Mucosa of rectum (tissue), 2 donors: ENCODE measurements around the gene ERRFI1.

Source experiments
- H3K27ac ChIP-seq, 2 donors: one replicate each; pipeline ENCODE4 v1.7.0; 2013; ENCODE audit warnings: inconsistent platforms in 2 of 2, low read depth in 2 of 2, low read length in 2 of 2
- H3K27me3 ChIP-seq, 2 donors: one replicate each; pipeline ENCODE4 v1.7.0; 2013; ENCODE audit warnings: low read length in 2 of 2; ENCODE audit not compliant: control insufficient read depth in 2 of 2, insufficient read depth in 2 of 2
- H3K36me3 ChIP-seq, 2 donors: one replicate each; pipeline ENCODE4 v1.7.0; 2013; ENCODE audit warnings: low read length in 2 of 2; ENCODE audit not compliant: control insufficient read depth in 2 of 2, insufficient read depth in 2 of 2
- H3K4me1 ChIP-seq, 2 donors: one replicate each; pipeline ENCODE4 v1.7.0; 2013; ENCODE audit warnings: low read length in 2 of 2, mild to moderate bottlenecking in 1 of 2; ENCODE audit not compliant: control insufficient read depth in 2 of 2, insufficient read depth in 2 of 2
- H3K4me3 ChIP-seq, 2 donors: one replicate each; pipeline ENCODE4 v1.7.0; 2013; ENCODE audit warnings: low read length in 2 of 2
- H3K9ac ChIP-seq, 2 donors: one replicate each; pipeline ENCODE4 v1.7.0; 2013; ENCODE audit warnings: low read length in 2 of 2, low read depth in 1 of 2, mild to moderate bottlenecking in 1 of 2
- H3K9me3 ChIP-seq, 2 donors: one replicate each; pipeline ENCODE4 v1.7.0; 2013; ENCODE audit warnings: low read length in 2 of 2; ENCODE audit not compliant: control insufficient read depth in 2 of 2
- donor health status: healthy.
- donor health status: Normal muscosa, but diverticular disease.

ERRFI1 gene

GRCh38 chr1:7989762-7990428, 36.2 kb downstream of the ERRFI1 start:
- H3K9ac ChIP-seq = no peak overlapping the region
- H3K4me1 ChIP-seq = no peaks in the 10 kb centered on the region
- H3K27me3 ChIP-seq = no peaks in the 10 kb centered on the region
- H3K27ac ChIP-seq = no peak overlapping the region
- no peaks in the 10 kb centered on the region for H3K9me3 ChIP-seq
- H3K4me3 ChIP-seq = no peak overlapping the region
- peaks cover 10 to 29% of the 10 kb centered on the region in 2 donors for H3K36me3 ChIP-seq

- no peak overlapping the region for H3K4me3 ChIP-seq
- no peak overlapping the region for H3K9ac ChIP-seq
- H3K9me3 ChIP-seq = no peaks in the 10 kb centered on the region
- no peak overlapping the region for H3K27ac ChIP-seq
- no peaks in the 10 kb centered on the region for H3K27me3 ChIP-seq
- peaks cover 22 to 41% of the 10 kb centered on the region in 2 donors for H3K36me3 ChIP-seq
- no peaks in the 10 kb centered on the region for H3K4me1 ChIP-seq
These were observed 37.5 kb downstream of the ERRFI1 start for GRCh38 chr1:7988576-7988975.

- Histone ChIP-seq H3K9me3 (no peaks in the 10 kb centered on the region), H3K4me1 (peaks cover 0 to under 1% of the 10 kb centered on the region in 2 donors), H3K36me3 (peaks cover 29 to 44% of the 10 kb centered on the region in 2 donors), H3K27ac (no peak overlapping the region), H3K27me3 (no peaks in the 10 kb centered on the region), H3K4me3 (no peak overlapping the region), H3K9ac (no peak overlapping the region)
These were observed 38.6 kb downstream of the ERRFI1 start for GRCh38 chr1:7987528-7987927.

- Histone ChIP-seq H3K4me1 (peaks cover 3 to 4% of the 10 kb centered on the region in 2 donors), H3K27ac (no peak overlapping the region), H3K9ac (no peak overlapping the region), H3K27me3 (no peaks in the 10 kb centered on the region), H3K4me3 (no peak overlapping the region), H3K36me3 (peaks cover 31 to 48% of the 10 kb centered on the region in 2 donors), H3K9me3 (no peaks in the 10 kb centered on the region)
These were observed 40.1 kb downstream of the ERRFI1 start for GRCh38 chr1:7985851-7986612.

- no peak overlapping the region for H3K4me3 ChIP-seq
- no peaks in the 10 kb centered on the region for H3K27me3 ChIP-seq
- peaks cover 31 to 50% of the 10 kb centered on the region in 2 donors for H3K36me3 ChIP-seq
- no peaks in the 10 kb centered on the region for H3K9me3 ChIP-seq
- H3K27ac ChIP-seq = no peak overlapping the region
- H3K9ac ChIP-seq = no peak overlapping the region
- peaks cover 3 to 4% of the 10 kb centered on the region in 2 donors for H3K4me1 ChIP-seq
These were observed 41.3 kb downstream of the ERRFI1 start for GRCh38 chr1:7984811-7985210.

GRCh38 chr1:7983086-7983778, 42.9 kb downstream of the ERRFI1 start:
- H3K9ac ChIP-seq = no peak overlapping the region
- peaks cover 3 to 4% of the 10 kb centered on the region in 2 donors for H3K4me1 ChIP-seq
- no peak overlapping the region for H3K4me3 ChIP-seq
- H3K27ac ChIP-seq = no peak overlapping the region
- no peaks in the 10 kb centered on the region for H3K27me3 ChIP-seq
- H3K36me3 ChIP-seq = peaks cover 38 to 63% of the 10 kb centered on the region in 2 donors
- no peaks in the 10 kb centered on the region for H3K9me3 ChIP-seq

- Histone ChIP-seq H3K9me3 (no peaks in the 10 kb centered on the region), H3K27ac (no peak overlapping the region), H3K4me3 (no peak overlapping the region), H3K27me3 (no peaks in the 10 kb centered on the region), H3K36me3 (peaks cover 41 to 55% of the 10 kb centered on the region in 2 donors), H3K4me1 (peaks cover 3 to 4% of the 10 kb centered on the region in 2 donors), H3K9ac (no peak overlapping the region)
These were observed 45.1 kb downstream of the ERRFI1 start for GRCh38 chr1:7980984-7981383.

- no peak overlapping the region for H3K9ac ChIP-seq
- no peak overlapping the region for H3K27ac ChIP-seq
- H3K4me3 ChIP-seq = no peak overlapping the region
- peaks cover 31 to 44% of the 10 kb centered on the region in 2 donors for H3K36me3 ChIP-seq
- H3K9me3 ChIP-seq = no peaks in the 10 kb centered on the region
- H3K4me1 ChIP-seq = no peaks in the 10 kb centered on the region
- H3K27me3 ChIP-seq = no peaks in the 10 kb centered on the region
These were observed 50.8 kb downstream of the ERRFI1 start for GRCh38 chr1:7975212-7975865.

- Histone ChIP-seq H3K36me3 (peaks cover 35 to 40% of the 10 kb centered on the region in 2 donors), H3K27me3 (no peaks in the 10 kb centered on the region), H3K9me3 (no peaks in the 10 kb centered on the region), H3K4me1 (no peaks in the 10 kb centered on the region), H3K9ac (no peak overlapping the region), H3K27ac (no peak overlapping the region), H3K4me3 (no peak overlapping the region)
These were observed 53.0 kb downstream of the ERRFI1 start for GRCh38 chr1:7973086-7973485.
